OCI-LY7 (cell line): ENCODE results near the gene DCC.

ENCODE experiments used
- EZH2phosphoT487 ChIP-seq: fragments of 200-600 bp; sonication (generic); IDR thresholded peaks from 2 replicates; pipeline ENCODE4 v1.6.1; 2018; ENCODE audit warnings: low read depth, borderline replicate concordance, mild to moderate bottlenecking, mixed run types, antibody characterized with exemption, low read length, moderate library complexity, mixed read lengths
- TF ChIP-seq, protein P1 (sequence below): fragments of 200-600 bp; sonication (generic); conservative IDR thresholded peaks from 2 replicates; pipeline ENCODE4 v1.5.1; 2014; ENCODE audit warnings: mild to moderate bottlenecking, antibody characterized with exemption, low read length, moderate library complexity, mixed read lengths

DNA sequence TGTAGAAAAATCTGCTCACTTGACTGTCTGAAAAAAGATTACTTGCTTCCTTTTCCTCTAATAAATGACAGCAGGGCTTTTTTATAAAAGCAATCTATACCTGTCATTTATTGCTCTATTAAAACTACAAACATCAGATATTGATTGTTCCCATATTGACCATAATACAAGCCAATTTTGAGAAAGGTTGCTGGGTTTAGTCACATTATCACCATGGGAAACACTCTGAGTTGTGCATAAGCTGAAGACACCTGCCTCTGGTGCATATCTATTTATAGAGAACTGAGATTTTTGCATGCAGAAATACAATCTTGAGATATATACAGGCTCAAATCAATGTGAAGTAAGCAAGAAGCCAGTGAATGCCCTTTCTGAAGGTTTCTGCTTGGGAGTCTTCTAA, 853.9 kb downstream of the DCC start:
- TF ChIP-seq, protein P1, sequence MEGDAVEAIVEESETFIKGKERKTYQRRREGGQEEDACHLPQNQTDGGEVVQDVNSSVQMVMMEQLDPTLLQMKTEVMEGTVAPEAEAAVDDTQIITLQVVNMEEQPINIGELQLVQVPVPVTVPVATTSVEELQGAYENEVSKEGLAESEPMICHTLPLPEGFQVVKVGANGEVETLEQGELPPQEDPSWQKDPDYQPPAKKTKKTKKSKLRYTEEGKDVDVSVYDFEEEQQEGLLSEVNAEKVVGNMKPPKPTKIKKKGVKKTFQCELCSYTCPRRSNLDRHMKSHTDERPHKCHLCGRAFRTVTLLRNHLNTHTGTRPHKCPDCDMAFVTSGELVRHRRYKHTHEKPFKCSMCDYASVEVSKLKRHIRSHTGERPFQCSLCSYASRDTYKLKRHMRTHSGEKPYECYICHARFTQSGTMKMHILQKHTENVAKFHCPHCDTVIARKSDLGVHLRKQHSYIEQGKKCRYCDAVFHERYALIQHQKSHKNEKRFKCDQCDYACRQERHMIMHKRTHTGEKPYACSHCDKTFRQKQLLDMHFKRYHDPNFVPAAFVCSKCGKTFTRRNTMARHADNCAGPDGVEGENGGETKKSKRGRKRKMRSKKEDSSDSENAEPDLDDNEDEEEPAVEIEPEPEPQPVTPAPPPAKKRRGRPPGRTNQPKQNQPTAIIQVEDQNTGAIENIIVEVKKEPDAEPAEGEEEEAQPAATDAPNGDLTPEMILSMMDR = no peak
- no peak for TF ChIP-seq EZH2phosphoT487
